ENCODE data around the gene DNAH3. TPM values are rescaled to one million over a fixed set of nuclear protein-coding genes. Genes with fewer than 3 reads are reported as not detected.

Gene DNAH3
- total and polyA plus RNA-seq, 2 experiments from 2014 or later: 0.70 to 1.3 TPM

- TF ChIP-seq REST (IDR thresholded peaks at IDR 0.05; ENCODE audit: unreplicated experiment) (no peak), POLR2AphosphoS5 (IDR thresholded peaks at IDR 0.05; ENCODE audit: low read depth) (no peak), STAT1 (IDR thresholded peaks at IDR 0.05; ENCODE audit: unreplicated experiment) (no peak), ZNF331 (CRISPR knock-in tag; IDR thresholded peaks at IDR 0.05; ENCODE audit: low read depth) (no peak)
These were observed 61.8 kb downstream of the DNAH3 start (continued) for GRCh38 chr16:21088646-21089538.

GRCh38 chr16:21088143-21088542 is 62.5 kb downstream of the DNAH3 start:
- H3K4me1 Mint-ChIP-seq: no peaks in the 10 kb centered on the region; the same call in 2 of the 3 replicates
- H3K27me3 Mint-ChIP-seq (ENCODE audit: insufficient read depth, low read depth, poor library complexity): no peaks in the 10 kb centered on the region
- Histone ChIP-seq H3K36me3 (ENCODE audit: insufficient read depth) (no peaks in the 10 kb centered on the region), H3K9me2 (ENCODE audit: insufficient read depth) (no peaks in the 10 kb centered on the region), H4K20me1 (replicated peaks; ENCODE audit: insufficient read depth) (no peaks in the 10 kb centered on the region), H3K4me3 (no peak overlapping the region), H3F3A (replicated peaks; ENCODE audit: low read depth) (no peaks in the 10 kb centered on the region), H3K4me2 (no peak overlapping the region), H3K4me1 (ENCODE audit: insufficient read depth) (0 out of 2 replicates have a peak, but pooled peaks cover 2% of the 10 kb centered on the region), H3K79me2 (replicated peaks; ENCODE audit: insufficient read depth) (no peaks in the 10 kb centered on the region), H3K27ac (ENCODE audit: low read depth) (no peak overlapping the region), H3K27me3 (ENCODE audit: insufficient read depth) (no peaks in the 10 kb centered on the region), H2AFZ (no peak overlapping the region)
- peaks cover 5% of the 10 kb centered on the region; the same call in 1 of the 3 replicates for H3K9me3 Mint-ChIP-seq
- ATAC-seq (no peak), DNase-seq (ENCODE audit: low spot score) (no peak)
- no peak overlapping the region for H3K4me3 Mint-ChIP-seq
- no peak overlapping the region for H3K27ac Mint-ChIP-seq
- TF ChIP-seq NANOG (IDR thresholded peaks at IDR 0.05; ENCODE audit: borderline replicate concordance) (no peak), CREB1 (CRISPR knock-in tag; IDR thresholded peaks at IDR 0.05; ENCODE audit: low read depth) (no peak), ETS1 (IDR thresholded peaks at IDR 0.05) (no peak), POLR2AphosphoS5 (IDR thresholded peaks at IDR 0.05; ENCODE audit: low read depth) (no peak), ZNF462 (CRISPR knock-in tag; IDR thresholded peaks at IDR 0.05) (no peak), JUNB (IDR thresholded peaks at IDR 0.05; ENCODE audit: unreplicated experiment) (no peak)
- H3K36me3 Mint-ChIP-seq (ENCODE audit: low read depth): no peaks in the 10 kb centered on the region

Measured in GM23338 (cell line).